ENCODE measurements around the gene TNS4. TPM values are rescaled to one million over a fixed set of nuclear protein-coding genes. Genes with fewer than 3 reads are reported as not detected.

TNS4 gene, protein sequence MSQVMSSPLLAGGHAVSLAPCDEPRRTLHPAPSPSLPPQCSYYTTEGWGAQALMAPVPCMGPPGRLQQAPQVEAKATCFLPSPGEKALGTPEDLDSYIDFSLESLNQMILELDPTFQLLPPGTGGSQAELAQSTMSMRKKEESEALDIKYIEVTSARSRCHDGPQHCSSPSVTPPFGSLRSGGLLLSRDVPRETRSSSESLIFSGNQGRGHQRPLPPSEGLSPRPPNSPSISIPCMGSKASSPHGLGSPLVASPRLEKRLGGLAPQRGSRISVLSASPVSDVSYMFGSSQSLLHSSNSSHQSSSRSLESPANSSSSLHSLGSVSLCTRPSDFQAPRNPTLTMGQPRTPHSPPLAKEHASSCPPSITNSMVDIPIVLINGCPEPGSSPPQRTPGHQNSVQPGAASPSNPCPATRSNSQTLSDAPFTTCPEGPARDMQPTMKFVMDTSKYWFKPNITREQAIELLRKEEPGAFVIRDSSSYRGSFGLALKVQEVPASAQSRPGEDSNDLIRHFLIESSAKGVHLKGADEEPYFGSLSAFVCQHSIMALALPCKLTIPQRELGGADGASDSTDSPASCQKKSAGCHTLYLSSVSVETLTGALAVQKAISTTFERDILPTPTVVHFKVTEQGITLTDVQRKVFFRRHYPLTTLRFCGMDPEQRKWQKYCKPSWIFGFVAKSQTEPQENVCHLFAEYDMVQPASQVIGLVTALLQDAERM
- 34.2 and 56.5 TPM in 2 replicates for total RNA-seq

DNA sequence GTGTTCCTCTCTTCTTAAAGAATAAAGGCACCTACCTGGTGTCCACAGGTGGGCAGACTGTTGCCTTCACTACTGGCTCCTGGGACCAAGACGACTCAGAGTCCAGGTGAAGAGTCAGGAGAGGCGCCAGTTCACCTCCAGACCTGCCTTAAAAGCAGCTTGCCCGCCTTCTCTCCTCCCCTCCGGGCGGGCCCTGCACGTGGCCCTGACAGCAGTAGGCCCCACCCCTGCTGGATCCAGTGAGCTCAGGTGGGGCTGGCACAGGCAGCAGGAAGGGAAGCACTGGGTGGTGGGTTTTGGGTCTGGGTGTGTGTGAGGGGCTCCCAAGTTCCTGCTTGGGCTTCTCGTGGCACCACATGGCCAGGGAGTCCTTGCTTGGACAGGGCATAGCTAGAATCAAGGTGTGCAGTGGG is at the start of gene TNS4:
Gene TNS4, minus strand, starts transcription at position 125 of the 413 bp plus-strand sequence. CDS start 5,198 bp downstream, outside the sequence.

DNA sequence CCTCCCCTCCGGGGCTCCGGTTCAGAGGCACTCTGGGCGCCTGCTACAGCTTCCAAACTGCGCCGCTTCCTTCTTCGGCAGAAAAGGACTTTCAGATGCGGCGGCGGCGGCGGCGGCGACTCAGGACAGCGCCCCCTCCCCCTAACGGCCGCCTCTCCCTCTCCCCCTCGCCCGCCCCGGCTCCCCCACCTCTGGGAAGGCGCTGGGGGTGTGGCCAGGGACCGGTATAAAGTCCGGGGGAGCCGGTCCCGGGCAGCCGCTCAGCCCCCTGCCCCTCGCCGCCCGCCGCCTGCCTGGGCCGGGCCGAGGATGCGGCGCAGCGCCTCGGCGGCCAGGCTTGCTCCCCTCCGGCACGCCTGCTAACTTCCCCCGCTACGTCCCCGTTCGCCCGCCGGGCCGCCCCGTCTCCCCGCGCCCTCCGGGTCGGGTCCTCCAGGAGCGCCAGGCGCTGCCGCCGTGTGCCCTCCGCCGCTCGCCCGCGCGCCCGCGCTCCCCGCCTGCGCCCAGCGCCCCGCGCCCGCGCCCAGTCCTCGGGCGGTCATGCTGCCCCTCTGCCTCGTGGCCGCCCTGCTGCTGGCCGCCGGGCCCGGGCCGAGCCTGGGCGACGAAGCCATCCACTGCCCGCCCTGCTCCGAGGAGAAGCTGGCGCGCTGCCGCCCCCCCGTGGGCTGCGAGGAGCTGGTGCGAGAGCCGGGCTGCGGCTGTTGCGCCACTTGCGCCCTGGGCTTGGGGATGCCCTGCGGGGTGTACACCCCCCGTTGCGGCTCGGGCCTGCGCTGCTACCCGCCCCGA is 58.0 kb downstream of the TNS4 start, which contains the start of gene IGFBP4:
Gene IGFBP4, plus strand, starts transcription at position 255 of the 792 bp plus-strand sequence. Its CDS starts 286 bp downstream, at position 541.

Other genes with a start within 250 kb of the TNS4 start
- gene CDC6, start 213.7 kb downstream of the TNS4 start, total RNA-seq: 3.2 and 6.5 TPM in 2 replicates
- 3.0 and 3.6 TPM in 2 replicates for gene RARA, start 192.4 kb downstream of the TNS4 start, total RNA-seq
- gene GJD3, start 136.9 kb downstream of the TNS4 start, total RNA-seq: not detected in 2 replicates
- gene TOP2A, start 83.7 kb downstream of the TNS4 start, total RNA-seq: 1.9 and 8.2 TPM in 2 replicates
- 18.6 and 29.2 TPM in 2 replicates for gene IGFBP4, start 58.2 kb downstream of the TNS4 start, total RNA-seq
- not detected in 2 replicates for gene CCR7, start 63.8 kb upstream of the TNS4 start, total RNA-seq
- gene SMARCE1, start 146.2 kb upstream of the TNS4 start, total RNA-seq: 55.7 and 57.5 TPM in 2 replicates
- not detected in 2 replicates for gene KRT222, start 163.6 kb upstream of the TNS4 start, total RNA-seq
- gene KRT24, start 202.1 kb upstream of the TNS4 start, total RNA-seq: 0.21 TPM in 1 of 2 replicates, not detected in the other